ENCODE results near the gene RIMKLA.

DNA sequence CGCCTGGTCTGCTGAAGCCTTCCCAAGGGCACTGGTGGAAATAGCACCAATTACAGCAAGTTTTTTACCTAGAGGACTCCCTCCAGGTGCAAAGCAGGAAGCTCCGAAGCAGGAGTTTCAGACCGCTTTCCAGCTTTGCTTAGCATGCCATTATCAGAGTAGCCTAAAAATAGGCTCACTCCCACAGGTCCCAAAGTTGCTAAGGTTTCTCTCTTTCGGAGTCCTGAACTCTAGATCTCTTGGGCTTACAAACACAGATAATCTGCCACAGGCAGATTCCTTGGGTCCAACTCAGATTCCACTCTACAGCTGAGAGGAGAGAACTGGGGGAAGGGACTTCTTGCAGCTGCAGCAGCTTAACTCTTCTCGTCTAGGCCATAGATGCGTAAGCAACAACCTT lies 52.8 kb downstream of the RIMKLA start:
- no peak for TF ChIP-seq REST (IDR thresholded peaks at IDR 0.05; ENCODE audit: unreplicated experiment)
- no peak for TF ChIP-seq CTCF (conservative IDR thresholded peaks at IDR 0.05; ENCODE audit: low read depth in 2 of 2)
- TF ChIP-seq CREB1 (CRISPR knock-in tag; IDR thresholded peaks at IDR 0.05; ENCODE audit: low read depth), result no peak
- no peak for TF ChIP-seq POLR2AphosphoS5 (IDR thresholded peaks at IDR 0.05; ENCODE audit: low read depth)

All from GM23338 (cell line).